GM12892 (cell line): ENCODE measurements around the gene DPF3.

Source experiments
- POLR2A ChIP-seq: IDR thresholded peaks from 2 replicates; pipeline ENCODE4 v1.6.1; 2011; ENCODE audit warnings: low read depth, low read length, control low read depth
- POLR2AphosphoS5 ChIP-seq: IDR thresholded peaks from 2 replicates; pipeline ENCODE4 v1.6.1; 2011; ENCODE audit warnings: low read depth, low read length, control low read depth
- TAF1 ChIP-seq: IDR thresholded peaks from 2 replicates; pipeline ENCODE4 v1.6.1; 2011; ENCODE audit warnings: low read depth, mild to moderate bottlenecking, control low read depth, low read length, borderline replicate concordance

- TF ChIP-seq POLR2AphosphoS5 (no peak), POLR2A (no peak), TAF1 (no peak)
Observed at GRCh38 chr14:72891666-72892102, 2.2 kb downstream of the DPF3 start.
